ENCODE measurements around the gene FOXO1.

DNA sequence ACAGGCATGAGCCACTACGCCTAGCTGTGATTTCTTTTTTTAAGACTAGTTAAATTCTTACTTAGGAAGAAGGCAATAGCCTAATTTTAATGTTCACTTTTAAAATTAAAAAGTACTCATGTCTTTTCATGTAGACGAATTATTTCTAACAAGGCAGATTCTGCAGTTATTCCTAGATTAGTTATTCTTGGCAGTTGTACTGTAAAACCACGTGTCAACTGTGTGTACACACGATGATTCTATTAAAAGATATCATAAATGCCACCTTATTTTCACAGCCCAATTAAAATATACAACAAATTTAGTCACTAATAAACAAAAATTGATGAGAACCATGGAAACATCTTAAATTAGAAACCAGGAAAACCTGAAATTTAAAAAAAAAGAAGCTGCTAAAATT, 10.6 kb upstream of the FOXO1 start:
- TF ChIP-seq EZH2phosphoT487 (IDR thresholded peaks at IDR 0.05; ENCODE audit: unreplicated experiment) (no peak), EZH2 (IDR thresholded peaks at IDR 0.05; ENCODE audit: low read depth, unreplicated experiment) (no peak), NANOG (IDR thresholded peaks at IDR 0.05; ENCODE audit: borderline replicate concordance) (no peak), POLR2AphosphoS5 (IDR thresholded peaks at IDR 0.05; ENCODE audit: low read depth) (no peak), ZNF331 (CRISPR knock-in tag; IDR thresholded peaks at IDR 0.05; ENCODE audit: low read depth) (no peak), CREB1 (CRISPR knock-in tag; IDR thresholded peaks at IDR 0.05; ENCODE audit: low read depth) (no peak), ZNF114 (CRISPR knock-in tag; IDR thresholded peaks at IDR 0.05) (no peak)
- TF ChIP-seq, protein P1, sequence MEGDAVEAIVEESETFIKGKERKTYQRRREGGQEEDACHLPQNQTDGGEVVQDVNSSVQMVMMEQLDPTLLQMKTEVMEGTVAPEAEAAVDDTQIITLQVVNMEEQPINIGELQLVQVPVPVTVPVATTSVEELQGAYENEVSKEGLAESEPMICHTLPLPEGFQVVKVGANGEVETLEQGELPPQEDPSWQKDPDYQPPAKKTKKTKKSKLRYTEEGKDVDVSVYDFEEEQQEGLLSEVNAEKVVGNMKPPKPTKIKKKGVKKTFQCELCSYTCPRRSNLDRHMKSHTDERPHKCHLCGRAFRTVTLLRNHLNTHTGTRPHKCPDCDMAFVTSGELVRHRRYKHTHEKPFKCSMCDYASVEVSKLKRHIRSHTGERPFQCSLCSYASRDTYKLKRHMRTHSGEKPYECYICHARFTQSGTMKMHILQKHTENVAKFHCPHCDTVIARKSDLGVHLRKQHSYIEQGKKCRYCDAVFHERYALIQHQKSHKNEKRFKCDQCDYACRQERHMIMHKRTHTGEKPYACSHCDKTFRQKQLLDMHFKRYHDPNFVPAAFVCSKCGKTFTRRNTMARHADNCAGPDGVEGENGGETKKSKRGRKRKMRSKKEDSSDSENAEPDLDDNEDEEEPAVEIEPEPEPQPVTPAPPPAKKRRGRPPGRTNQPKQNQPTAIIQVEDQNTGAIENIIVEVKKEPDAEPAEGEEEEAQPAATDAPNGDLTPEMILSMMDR (conservative IDR thresholded peaks at IDR 0.05; ENCODE audit: low read depth in 2 of 2), result no peak
- TF ChIP-seq, protein P2, sequence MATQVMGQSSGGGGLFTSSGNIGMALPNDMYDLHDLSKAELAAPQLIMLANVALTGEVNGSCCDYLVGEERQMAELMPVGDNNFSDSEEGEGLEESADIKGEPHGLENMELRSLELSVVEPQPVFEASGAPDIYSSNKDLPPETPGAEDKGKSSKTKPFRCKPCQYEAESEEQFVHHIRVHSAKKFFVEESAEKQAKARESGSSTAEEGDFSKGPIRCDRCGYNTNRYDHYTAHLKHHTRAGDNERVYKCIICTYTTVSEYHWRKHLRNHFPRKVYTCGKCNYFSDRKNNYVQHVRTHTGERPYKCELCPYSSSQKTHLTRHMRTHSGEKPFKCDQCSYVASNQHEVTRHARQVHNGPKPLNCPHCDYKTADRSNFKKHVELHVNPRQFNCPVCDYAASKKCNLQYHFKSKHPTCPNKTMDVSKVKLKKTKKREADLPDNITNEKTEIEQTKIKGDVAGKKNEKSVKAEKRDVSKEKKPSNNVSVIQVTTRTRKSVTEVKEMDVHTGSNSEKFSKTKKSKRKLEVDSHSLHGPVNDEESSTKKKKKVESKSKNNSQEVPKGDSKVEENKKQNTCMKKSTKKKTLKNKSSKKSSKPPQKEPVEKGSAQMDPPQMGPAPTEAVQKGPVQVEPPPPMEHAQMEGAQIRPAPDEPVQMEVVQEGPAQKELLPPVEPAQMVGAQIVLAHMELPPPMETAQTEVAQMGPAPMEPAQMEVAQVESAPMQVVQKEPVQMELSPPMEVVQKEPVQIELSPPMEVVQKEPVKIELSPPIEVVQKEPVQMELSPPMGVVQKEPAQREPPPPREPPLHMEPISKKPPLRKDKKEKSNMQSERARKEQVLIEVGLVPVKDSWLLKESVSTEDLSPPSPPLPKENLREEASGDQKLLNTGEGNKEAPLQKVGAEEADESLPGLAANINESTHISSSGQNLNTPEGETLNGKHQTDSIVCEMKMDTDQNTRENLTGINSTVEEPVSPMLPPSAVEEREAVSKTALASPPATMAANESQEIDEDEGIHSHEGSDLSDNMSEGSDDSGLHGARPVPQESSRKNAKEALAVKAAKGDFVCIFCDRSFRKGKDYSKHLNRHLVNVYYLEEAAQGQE (IDR thresholded peaks at IDR 0.05; ENCODE audit: unreplicated experiment), result no peak
- TF ChIP-seq, protein P3, sequence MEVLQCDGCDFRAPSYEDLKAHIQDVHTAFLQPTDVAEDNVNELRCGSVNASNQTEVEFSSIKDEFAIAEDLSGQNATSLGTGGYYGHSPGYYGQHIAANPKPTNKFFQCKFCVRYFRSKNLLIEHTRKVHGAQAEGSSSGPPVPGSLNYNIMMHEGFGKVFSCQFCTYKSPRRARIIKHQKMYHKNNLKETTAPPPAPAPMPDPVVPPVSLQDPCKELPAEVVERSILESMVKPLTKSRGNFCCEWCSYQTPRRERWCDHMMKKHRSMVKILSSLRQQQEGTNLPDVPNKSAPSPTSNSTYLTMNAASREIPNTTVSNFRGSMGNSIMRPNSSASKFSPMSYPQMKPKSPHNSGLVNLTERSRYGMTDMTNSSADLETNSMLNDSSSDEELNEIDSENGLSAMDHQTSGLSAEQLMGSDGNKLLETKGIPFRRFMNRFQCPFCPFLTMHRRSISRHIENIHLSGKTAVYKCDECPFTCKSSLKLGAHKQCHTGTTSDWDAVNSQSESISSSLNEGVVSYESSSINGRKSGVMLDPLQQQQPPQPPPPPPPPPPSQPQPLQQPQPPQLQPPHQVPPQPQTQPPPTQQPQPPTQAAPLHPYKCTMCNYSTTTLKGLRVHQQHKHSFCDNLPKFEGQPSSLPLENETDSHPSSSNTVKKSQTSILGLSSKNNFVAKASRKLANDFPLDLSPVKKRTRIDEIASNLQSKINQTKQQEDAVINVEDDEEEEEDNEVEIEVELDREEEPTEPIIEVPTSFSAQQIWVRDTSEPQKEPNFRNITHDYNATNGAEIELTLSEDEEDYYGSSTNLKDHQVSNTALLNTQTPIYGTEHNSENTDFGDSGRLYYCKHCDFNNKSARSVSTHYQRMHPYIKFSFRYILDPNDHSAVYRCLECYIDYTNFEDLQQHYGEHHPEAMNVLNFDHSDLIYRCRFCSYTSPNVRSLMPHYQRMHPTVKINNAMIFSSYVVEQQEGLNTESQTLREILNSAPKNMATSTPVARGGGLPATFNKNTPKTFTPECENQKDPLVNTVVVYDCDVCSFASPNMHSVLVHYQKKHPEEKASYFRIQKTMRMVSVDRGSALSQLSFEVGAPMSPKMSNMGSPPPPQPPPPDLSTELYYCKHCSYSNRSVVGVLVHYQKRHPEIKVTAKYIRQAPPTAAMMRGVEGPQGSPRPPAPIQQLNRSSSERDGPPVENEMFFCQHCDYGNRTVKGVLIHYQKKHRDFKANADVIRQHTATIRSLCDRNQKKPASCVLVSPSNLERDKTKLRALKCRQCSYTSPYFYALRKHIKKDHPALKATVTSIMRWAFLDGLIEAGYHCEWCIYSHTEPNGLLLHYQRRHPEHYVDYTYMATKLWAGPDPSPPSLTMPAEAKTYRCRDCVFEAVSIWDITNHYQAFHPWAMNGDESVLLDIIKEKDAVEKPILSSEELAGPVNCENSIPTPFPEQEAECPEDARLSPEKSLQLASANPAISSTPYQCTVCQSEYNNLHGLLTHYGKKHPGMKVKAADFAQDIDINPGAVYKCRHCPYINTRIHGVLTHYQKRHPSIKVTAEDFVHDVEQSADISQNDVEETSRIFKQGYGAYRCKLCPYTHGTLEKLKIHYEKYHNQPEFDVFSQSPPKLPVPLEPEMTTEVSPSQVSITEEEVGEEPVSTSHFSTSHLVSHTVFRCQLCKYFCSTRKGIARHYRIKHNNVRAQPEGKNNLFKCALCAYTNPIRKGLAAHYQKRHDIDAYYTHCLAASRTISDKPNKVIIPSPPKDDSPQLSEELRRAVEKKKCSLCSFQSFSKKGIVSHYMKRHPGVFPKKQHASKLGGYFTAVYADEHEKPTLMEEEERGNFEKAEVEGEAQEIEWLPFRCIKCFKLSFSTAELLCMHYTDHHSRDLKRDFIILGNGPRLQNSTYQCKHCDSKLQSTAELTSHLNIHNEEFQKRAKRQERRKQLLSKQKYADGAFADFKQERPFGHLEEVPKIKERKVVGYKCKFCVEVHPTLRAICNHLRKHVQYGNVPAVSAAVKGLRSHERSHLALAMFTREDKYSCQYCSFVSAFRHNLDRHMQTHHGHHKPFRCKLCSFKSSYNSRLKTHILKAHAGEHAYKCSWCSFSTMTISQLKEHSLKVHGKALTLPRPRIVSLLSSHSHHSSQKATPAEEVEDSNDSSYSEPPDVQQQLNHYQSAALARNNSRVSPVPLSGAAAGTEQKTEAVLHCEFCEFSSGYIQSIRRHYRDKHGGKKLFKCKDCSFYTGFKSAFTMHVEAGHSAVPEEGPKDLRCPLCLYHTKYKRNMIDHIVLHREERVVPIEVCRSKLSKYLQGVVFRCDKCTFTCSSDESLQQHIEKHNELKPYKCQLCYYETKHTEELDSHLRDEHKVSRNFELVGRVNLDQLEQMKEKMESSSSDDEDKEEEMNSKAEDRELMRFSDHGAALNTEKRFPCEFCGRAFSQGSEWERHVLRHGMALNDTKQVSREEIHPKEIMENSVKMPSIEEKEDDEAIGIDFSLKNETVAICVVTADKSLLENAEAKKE (CRISPR knock-in tag; IDR thresholded peaks at IDR 0.05), result no peak
- TF ChIP-seq, protein P4, sequence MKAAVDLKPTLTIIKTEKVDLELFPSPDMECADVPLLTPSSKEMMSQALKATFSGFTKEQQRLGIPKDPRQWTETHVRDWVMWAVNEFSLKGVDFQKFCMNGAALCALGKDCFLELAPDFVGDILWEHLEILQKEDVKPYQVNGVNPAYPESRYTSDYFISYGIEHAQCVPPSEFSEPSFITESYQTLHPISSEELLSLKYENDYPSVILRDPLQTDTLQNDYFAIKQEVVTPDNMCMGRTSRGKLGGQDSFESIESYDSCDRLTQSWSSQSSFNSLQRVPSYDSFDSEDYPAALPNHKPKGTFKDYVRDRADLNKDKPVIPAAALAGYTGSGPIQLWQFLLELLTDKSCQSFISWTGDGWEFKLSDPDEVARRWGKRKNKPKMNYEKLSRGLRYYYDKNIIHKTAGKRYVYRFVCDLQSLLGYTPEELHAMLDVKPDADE (IDR thresholded peaks at IDR 0.05), result no peak
